GM18909 (cell line): ENCODE data around the gene PRR23E.

ENCODE experiments used
- ATAC-seq: cut with Tn5 transposase; IDR thresholded peaks from one replicate; pipeline ENCODE4 v1.9.1; 2021; ENCODE audit warnings: mild to moderate bottlenecking; ENCODE audit not compliant: unreplicated experiment, poor library complexity

The PRR23E gene

DNA sequence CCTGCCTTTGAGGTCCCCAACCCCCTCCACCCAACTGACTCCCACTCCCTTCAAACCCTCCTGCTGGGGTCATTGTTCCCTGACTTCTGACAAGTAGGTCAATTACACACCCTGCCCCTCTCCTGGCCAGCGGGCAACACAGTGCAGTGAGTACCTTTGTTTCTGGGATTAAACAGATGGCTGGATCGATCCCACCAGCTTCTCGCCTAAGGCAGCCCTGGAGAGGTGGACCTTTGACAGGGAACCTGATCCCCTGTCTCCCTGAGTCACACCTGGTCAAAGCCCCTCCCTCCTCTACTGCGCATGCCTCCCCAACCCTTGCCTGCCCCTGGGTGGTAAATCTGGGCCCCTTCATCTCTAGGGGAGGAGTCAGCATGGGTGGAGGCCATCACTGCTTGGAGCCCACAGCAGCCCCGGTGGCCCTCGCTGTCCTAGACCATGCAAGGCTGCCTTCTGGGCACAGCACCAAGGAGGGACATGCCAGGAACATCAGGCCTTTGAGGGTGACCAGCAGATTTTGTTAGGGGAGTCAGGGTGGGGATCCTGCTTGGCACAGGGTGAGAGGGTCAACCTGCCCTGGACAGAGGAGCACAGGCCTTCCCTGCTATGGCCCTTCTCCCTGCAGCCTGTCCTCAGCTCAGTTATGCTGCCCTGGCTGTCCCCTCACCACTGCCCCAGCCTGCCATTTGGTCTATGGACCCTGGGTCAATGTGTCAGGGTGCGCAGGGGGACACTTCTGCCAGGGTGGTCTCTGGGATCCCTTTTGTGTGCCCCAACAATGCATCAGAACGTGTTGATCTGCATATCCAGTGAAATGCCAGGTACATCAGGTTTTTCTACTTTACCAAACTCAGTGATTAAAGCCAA, 9.8 kb upstream of the PRR23E start:
- ATAC-seq, result no peak

DNA sequence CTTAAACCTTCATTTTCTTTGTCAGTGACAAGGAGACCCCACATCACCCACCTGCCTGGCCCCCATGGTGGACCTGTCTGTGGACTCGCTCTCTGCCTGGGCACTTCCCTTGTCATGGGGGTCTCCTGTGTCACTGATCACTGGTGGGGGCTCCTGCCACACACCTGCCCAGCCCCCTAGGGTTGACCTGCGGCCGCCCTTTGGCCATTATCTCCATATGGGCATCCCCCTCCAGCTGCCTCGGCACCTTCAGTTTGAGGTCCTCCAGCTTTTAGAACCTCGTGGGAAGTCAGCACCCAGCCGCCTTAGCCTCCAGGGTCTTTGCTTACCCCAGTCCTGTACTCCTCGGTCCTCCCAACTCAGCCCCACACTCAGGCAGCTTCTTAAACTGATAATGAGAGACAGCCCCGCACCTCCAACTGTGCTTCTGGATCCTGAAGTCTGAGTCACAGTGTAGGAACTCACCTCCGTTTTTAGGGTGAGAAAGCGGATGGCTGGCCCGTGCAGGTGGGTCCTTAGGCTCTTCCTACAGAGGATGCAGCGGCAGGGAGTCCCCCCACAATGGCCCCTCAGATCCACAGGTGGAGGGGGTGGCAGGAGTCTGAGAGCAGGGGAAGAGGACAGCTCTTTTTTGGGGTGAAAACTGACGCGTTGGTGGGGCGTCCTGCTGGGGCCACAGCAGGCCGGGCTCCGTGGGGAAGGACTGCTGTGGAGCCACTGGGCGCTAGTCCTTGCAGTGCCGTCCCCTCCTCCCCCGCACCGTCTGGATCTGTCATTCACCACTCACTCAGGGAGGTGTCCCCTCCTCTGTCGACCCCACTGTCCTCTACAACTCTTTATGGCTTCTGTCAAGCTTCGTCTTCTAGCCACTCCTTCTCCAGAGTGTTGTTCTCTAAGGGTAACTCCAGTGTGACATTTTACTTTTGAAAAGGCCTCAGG, 8.7 kb upstream of the PRR23E start:
- no peak for ATAC-seq

DNA sequence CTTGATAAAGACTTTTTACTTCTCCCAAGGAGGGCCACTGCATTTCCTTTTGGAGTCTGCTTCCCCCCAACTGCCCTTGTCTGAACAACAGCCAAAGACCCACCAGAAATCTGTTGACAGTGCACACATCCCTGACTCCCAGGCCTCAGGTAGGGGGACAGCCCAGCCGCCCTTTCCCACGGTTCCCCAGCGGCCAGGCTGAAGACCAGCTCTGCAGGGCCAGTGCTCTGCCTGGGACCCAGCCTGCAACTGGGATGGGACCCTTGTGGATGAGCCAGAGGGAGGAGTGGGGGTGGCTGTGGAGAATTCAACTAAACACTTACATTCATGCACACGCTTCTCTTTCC, 8.1 kb upstream of the PRR23E start:
- no peak for ATAC-seq

DNA sequence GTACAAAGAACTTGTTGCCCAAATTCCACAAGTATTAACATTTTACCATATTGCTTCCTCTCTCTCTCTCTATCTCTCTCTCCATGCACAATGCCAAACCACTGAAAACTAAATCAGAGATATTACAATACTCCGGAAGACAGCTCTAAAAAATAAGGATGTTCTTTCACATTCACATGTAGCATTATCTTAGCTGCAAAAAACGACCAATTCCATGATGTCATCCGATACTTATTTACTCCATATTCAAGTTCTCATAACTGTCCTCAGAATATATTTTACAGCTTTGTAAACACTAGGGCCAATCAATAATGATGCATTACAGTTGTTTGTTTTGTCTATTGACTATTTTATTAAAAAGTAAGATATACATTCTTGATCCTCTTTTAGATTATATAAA, 7.7 kb upstream of the PRR23E start:
- ATAC-seq, result no peak

DNA sequence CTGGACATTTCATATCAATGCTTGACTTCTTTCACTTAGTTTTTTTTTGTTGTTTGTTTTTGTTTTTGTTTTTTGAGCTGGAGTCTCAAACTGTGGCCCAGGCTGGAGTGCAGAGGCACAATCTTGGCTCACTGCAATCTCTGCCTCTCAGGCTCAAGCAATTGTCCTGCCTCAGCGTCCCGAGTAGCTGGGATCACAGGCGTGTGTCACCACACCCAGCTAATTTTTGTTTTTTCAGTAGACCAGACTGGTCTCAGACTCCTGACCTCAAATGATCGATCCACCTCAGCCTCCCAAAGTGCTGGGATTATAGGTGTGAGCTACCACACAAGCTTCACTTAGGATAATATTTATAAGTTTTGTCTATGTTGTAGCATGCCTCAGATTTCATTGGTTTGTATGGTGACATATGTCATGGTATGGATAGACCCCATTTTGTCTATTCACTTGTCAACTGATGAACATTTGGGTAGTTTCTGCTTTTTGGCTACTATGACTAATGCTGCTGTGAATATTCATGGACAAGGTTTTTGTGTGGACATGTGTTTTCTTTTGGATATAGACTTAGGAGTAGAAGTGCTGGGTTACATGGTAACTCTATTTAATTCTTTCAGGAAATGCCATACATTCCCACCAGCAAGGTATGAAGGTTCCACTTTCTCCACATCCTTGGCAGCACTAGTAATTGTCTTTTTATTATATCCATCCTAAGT, 6.8 kb upstream of the PRR23E start:
- no peak for ATAC-seq

DNA sequence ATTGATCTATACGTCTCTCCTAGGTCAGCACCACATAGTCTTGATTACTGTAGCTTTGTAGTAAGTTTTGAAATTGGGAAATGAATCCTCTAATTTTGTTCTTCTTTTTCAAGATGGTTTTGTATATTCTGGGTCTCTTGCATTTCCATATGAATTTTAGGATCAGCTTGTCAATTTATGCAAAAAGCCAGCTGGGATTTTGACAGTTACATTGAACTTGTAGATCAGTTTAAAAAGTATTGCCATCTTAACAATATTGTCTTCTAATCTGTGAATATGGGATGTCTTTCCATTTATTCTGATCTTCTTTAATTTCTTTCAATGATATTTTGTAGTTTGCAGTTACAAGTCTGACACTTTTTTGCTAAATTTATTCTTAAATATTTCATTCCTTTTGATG, 5.6 kb upstream of the PRR23E start:
- no peak for ATAC-seq

DNA sequence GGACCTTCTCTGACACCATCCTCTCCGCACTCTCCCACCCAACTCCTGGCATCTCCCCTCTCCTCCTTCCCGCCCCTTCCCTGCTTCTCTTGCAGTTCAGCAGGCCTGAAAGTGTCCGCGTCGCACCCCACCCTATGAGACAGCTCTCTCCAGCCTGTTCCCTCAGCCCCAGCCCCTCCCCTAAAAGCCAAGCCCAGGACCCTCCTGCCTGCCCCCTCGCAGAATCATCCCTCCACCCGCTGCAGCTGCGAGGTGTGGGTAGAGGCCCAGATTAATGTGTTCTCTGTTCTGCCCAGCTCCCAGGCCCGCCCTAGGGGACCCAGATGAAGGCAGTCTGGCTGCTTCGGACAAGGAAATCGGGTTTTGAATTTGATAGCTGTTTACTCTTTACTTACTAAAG, 410 bp downstream of the PRR23E start:
- ATAC-seq, result no peak

DNA sequence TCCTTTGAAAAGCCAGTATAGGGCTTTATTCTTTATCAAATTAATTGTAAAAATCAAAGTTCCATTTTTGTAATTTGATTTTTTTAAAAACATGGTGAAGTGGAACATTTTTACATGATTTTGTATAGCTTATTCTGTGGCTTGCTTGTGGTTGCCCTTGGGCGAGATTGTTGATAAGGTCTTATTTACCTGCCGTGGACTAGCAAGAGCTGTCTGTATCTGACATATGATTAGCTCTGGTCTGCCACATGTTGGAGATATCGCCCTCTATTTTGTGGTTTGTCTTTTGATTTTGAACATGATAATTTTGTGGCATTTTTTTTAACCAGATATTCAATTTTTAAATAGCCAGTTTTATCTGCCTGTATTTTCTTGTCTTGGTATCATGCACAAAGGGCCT, 844 bp downstream of the PRR23E start:
- no peak for ATAC-seq

DNA sequence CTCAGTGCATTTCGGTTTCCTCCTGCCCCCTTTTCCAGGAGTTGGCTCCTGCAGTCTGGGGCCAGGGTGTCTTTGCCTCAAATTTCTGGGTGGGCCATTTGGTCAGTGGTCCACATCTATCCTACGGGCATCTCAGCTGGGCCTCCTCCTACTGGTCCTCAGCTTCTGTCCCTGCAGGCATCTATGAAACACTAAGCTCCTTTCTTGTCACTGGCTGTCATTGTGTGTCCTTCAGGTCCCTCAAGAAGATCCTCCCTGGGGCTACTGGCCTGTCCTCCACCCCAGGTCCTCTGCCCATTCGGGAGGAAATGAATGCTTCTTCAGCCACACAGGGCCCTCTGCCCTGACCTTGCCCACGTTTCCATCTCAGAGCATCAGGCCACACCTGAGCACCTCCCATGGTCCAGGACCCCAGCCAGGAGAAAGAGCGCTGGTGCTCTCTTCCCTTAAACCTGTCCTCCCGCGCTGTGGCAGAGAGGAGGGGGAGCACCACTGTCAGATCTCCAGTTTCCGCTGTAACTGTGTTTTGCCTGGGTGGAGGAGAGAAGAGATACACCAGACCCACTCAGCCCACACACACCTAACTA, 1.8 kb downstream of the PRR23E start:
- no peak for ATAC-seq

DNA sequence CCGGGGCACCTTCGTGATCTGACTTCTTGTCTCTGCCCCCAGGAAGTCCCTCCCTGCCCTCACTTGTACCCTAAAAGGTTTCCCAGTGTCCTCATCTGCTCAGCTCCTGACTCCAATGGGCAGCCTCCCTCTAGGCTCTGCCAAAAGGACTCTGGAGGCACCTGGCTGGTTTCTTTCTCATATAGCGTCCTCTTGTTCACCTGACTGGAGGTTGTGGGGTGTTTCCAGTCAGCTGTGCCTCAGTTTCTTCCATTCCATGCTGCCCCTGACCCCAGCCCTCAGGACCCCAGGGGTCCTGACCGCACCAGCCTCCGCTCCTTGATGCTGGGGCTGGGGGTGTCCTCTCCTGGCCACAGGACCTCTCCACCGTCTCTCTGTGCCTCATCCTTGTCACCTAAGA, 2.5 kb downstream of the PRR23E start:
- ATAC-seq, result no peak

DNA sequence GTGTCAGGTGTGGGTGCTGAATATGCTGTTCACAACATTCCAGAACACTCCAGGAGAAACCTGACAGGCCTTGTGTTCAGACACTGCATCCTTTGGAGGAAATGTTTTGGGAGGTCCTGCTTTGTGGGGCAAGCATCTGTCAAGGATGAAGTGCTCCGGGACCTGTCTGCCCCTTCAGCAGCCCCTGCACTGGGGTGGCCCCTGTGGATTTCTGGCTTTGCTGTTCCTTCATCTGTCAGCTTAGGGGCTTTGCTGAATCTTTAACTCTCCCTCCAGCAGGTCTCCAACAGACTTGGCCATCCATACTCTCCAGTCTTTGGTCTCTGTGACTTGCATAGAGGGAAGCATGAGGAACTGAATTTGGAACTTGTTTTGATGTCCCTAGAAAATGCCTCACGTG, 3.1 kb downstream of the PRR23E start:
- no peak for ATAC-seq

DNA sequence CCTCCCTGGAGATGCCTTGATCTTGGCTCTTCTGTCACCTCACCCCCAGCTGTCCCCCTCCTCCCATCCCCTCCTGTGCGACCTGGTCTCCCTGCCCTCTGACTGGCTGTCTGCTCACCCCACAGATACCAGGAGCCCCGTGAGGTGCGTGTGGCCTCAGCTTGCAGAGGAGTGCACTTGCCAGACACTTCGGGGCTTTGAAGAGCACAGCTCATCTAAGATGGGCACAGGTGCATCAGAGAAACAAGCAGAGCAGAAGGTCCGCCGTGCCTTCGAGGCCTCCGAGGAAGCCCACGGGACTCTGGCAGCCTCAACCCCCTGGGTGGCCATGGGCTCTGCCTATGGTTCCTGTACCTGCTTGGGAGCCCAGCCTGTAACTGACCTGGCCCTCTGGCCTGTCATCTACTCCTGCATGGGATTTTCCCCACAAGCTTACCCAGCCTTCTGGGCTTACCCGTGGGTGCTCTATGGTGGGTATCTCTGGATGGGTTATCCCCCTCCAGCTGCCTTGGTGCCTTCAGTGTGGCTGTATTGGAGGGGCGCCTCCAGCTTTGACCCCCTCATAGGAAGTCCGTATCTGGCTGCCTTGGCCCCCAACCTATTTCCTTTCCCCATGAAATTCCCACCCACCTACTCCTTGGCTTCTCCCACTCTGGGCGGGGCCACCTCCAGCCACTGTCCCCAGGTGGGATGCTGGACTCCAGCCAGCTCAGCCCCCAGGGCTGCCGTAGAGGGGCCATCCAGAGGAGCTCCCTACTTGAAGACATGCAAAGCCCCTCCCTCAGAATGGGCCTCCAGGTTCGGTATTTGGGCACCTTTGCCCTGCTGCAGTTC, 3.8 kb downstream of the PRR23E start:
- no peak for ATAC-seq

DNA sequence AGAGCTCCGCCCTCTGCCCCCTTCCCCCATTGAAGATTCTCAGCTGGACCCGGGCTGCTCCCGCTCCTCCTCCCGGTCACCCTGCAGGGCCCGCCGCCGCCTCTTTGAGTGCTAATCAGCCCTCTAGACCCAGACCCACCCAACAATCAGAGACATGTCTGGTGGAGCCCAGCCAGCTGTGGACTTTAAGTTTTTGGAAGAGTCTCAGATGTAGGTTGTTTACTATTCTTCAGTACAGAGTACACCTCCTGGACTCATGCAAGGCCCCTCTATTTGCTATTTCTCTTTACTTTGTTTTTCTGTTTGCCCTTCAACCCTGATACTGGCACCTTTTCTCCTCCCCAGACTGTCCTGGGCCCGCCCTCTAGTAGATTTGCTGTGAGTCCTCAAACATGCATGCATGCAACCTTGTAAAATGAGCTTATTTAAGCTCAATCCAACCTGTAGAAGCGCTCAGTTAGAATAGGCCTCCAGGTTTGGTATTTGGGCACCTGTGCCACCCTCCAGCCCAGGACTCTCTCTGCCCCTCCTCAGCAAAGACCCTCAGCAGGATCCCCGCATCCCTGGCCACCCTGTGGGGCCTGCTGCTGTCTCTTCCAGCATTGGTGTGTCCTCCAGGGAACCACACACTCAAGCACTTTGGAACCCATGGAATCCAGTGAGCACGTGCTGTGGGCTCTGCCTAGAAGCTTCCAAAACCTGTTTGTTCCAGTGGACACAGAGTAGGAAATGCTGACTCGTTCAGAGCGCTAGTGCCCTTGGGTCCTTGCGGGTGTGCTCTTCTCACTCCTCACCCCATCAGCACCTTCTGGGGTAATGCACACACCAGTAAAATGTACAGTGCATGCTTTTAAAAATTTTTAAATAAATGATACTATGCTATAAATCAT, 4.6 kb downstream of the PRR23E start:
- ATAC-seq, result no peak

DNA sequence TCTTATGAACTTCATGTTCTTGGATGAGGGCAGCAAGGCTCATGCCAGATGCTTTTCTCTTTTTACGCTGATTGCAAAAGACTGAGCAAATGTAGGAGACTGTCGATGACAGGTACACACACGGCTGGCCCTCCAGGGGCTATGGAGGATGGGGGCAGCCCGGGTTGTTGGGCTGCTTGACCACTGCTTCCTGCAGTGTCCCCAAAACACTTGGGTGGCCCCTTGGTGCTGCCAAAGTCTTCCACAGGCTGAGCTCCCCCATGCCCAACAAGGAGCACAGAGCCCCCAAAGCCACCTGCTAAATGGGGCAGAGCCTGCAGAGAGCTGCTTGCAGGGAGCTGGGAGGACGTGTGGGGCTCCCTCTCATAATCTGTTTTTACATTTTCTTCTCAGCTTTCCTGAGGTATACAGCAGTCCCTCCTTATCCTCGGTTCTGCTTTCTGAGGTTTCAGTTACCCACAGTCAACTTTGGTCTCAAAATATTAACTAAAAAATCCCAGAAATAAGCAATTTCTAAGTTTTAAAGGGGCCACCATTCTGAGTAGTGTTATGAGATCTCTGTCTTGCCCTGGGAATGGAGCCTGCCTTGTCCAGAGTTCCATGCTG, 7.3 kb downstream of the PRR23E start:
- no peak for ATAC-seq

DNA sequence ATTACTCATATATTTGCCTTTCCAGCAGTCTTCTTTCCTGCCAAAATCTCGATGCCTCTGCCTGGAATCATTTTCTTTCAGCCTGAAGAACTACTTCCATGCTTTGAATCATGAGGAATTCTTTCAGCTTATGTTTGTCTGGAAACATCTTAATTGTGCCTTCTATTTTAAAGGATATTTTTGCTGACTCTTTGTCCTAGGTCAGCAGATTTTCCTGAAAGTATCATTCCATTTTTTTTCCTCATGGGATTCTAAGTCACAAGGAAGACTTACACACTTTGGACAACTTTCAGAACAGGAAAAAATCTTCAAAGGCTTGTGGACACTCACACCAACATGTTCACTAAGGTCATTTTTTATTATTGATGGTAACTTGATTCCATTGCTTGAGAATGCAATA, 10.1 kb downstream of the PRR23E start:
- ATAC-seq, result no peak

DNA sequence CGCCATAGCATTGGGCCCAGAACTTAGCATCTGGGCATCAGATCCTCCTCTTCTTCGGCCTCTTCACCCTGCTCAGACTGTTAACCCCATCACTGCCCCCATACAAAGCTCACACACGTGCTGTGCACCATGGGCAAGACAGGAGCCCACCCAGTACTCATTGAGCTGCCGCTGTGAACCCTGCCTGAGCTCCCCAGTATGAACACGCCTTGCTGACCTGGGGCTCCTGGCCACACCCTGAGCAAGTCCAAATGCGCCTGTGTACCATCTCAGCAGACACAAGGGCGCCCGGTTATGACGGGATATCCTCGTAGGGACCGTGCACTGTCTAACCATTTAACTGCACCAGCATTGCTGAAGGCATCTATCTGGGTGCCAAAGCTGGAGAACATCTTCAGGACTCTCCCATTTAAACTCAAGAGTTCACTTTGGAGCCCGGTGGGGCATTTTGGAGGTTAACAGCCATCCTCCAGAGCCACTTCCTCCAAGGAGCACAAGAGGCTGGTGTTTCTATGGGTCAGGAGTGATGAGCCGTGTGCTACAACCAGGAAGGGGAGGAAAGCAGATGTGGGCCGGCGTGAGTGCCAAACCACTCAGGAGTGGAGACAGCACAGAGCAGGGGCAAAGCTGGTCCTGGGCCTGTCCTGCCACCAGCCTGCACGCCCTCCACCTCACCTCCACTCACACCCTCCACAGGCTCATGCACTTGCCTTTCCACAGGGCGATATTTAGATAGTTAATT, 12.1 kb downstream of the PRR23E start:
- ATAC-seq, result no peak

DNA sequence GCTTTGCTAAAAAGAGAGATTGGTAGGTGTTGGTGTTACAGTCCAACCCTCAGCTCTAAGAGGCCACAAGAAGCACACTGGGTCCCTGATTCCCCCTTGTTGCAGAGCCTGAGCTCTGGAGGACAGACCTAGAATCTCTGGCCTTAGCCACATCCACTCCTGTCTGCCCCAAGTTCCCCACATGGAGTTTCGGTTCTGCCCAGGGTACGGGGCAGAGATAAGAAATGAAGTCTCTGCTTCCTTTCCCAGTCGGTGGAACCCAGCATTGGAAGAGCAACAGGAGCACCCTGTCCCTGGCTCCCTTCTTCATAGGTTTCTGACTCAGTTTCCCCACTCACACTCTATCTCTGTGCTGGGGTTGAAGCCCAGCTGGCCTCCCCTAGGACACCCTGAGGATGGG, 13.2 kb downstream of the PRR23E start:
- no peak for ATAC-seq
